Activated T-helper 1 cell treated with anti-CD3 and anti-CD28 coated beads, Interleukin-12 subunit alpha, Interleukin-12 subunit beta, Interleukin-2, Interleukin-4 antibody, amounts not matched to agents 30 ng/mL and 10 ng/mL and 1 ng/mL, durations not matched to agents 14 hours and 24 hours and 36 hours (primary cell): ENCODE results near the gene ZCCHC13. TPM values are rescaled to one million over a fixed set of nuclear protein-coding genes. Genes with fewer than 3 reads are reported as not detected.
"Not testable (repeated sequence)": the region's sequence is repeated elsewhere in the genome, so short reads cannot be mapped to it uniquely, and the experiment has no call there.

Source experiments
- DNase-seq: peaks from one replicate; pipeline ENCODE4 v3.0.0; 2021; ENCODE audit warnings: low spot score
- H3K27ac Mint-ChIP-seq: one replicate; pipeline ENCODE4 v1.8.0; 2021; ENCODE audit warnings: mild to moderate bottlenecking, mixed read lengths
- H3K27me3 Mint-ChIP-seq: one replicate; pipeline ENCODE4 v1.8.0; 2022; ENCODE audit warnings: mild to moderate bottlenecking, moderate library complexity, mixed read lengths; ENCODE audit not compliant: insufficient read depth
- H3K36me3 Mint-ChIP-seq: one replicate; pipeline ENCODE4 v1.8.0; 2021; ENCODE audit warnings: low read depth, mixed read lengths
- H3K4me1 Mint-ChIP-seq: one replicate; pipeline ENCODE4 v1.8.0; 2021; ENCODE audit warnings: low read depth, mixed read lengths
- H3K4me3 Mint-ChIP-seq: one replicate; pipeline ENCODE4 v1.8.0; 2021; ENCODE audit warnings: mild to moderate bottlenecking, moderate library complexity, mixed read lengths
- H3K9me3 Mint-ChIP-seq: one replicate; pipeline ENCODE4 v1.8.0; 2021; ENCODE audit warnings: mixed read lengths
- intact Hi-C: fragments of 100-400 bp; cut with micrococcal nuclease; formaldehyde crosslinking; loops from one replicate; pipeline ENCODE4 v1.15.1; 2024
- total RNA-seq: library from RNA; stranded (reverse); gene quantifications from 2 replicates; pipeline ENCODE4 v1.2.3, GENCODE V29; 2022

Gene ZCCHC13
- not detected in 2 replicates for total RNA-seq

- Mint-ChIP-seq H3K9me3 (no peaks in the 10 kb centered on the region), H3K27ac (no peak within 1 kb of the TSS)
- intact Hi-C loops: no loop called here
Measured at GRCh38 chrX:74304016-74304415, at the start of gene ZCCHC13. Gene ZCCHC13 (plus strand): TSS chrX:74304180. CDS start chrX:74304267, 87 bp downstream.

GRCh38 chrX:74258111-74258510 lies 45.9 kb upstream of the ZCCHC13 start:
- H3K4me3 Mint-ChIP-seq, H3K27ac Mint-ChIP-seq, H3K9me3 Mint-ChIP-seq, H3K27me3 Mint-ChIP-seq, intact Hi-C loops, DNase-seq, H3K4me1 Mint-ChIP-seq: not testable (repeated sequence)
- H3K36me3 Mint-ChIP-seq: peaks cover 28% of the 10 kb centered on the region

More at GRCh38 chrX:74304016-74304415, at the start of gene ZCCHC13:
- H3K4me3 Mint-ChIP-seq: no peak within 1 kb of the TSS
- no peaks in the 10 kb centered on the region for H3K36me3 Mint-ChIP-seq
- no peak for DNase-seq
- H3K4me1 Mint-ChIP-seq: no peaks in the 10 kb centered on the region
- no peaks in the 10 kb centered on the region for H3K27me3 Mint-ChIP-seq

GRCh38 chrX:74259885-74260491 lies 44.0 kb upstream of the ZCCHC13 start:
- no peaks in the 10 kb centered on the region for H3K27me3 Mint-ChIP-seq
- no peaks in the 10 kb centered on the region for H3K4me1 Mint-ChIP-seq
- no peak overlapping the region for H3K4me3 Mint-ChIP-seq
- no peak overlapping the region for H3K27ac Mint-ChIP-seq
- DNase-seq: no peak
- H3K9me3 Mint-ChIP-seq: no peaks in the 10 kb centered on the region
- intact Hi-C loops: no loop called here
- H3K36me3 Mint-ChIP-seq: peaks cover 28% of the 10 kb centered on the region

GRCh38 chrX:74262452-74263209 lies 41.3 kb upstream of the ZCCHC13 start:
- Mint-ChIP-seq H3K4me1 (no peaks in the 10 kb centered on the region), H3K9me3 (no peaks in the 10 kb centered on the region), H3K27me3 (no peaks in the 10 kb centered on the region), H3K4me3 (no peak overlapping the region), H3K27ac (no peak overlapping the region), H3K36me3 (peaks cover 15% of the 10 kb centered on the region)
- no peak for DNase-seq
- intact Hi-C loops: no loop called here

- no peak overlapping the region for H3K4me3 Mint-ChIP-seq
- intact Hi-C loops: no loop called here
- no peak for DNase-seq
- H3K9me3 Mint-ChIP-seq: no peaks in the 10 kb centered on the region
- no peaks in the 10 kb centered on the region for H3K4me1 Mint-ChIP-seq
- peaks cover 19% of the 10 kb centered on the region for H3K36me3 Mint-ChIP-seq
- H3K27ac Mint-ChIP-seq: no peak overlapping the region
- H3K27me3 Mint-ChIP-seq: no peaks in the 10 kb centered on the region
Measured at GRCh38 chrX:74270393-74270792, 33.6 kb upstream of the ZCCHC13 start.

GRCh38 chrX:74272230-74272629 lies 31.8 kb upstream of the ZCCHC13 start:
- DNase-seq: no peak
- no peak overlapping the region for H3K27ac Mint-ChIP-seq
- H3K4me1 Mint-ChIP-seq: no peaks in the 10 kb centered on the region
- H3K4me3 Mint-ChIP-seq: no peak overlapping the region
- H3K27me3 Mint-ChIP-seq: no peaks in the 10 kb centered on the region
- H3K36me3 Mint-ChIP-seq: peaks cover 23% of the 10 kb centered on the region
- no peaks in the 10 kb centered on the region for H3K9me3 Mint-ChIP-seq
- intact Hi-C loops: no loop called here

- Mint-ChIP-seq H3K4me1 (no peaks in the 10 kb centered on the region), H3K27ac (no peak overlapping the region), H3K9me3 (no peaks in the 10 kb centered on the region), H3K27me3 (no peaks in the 10 kb centered on the region), H3K4me3 (no peak overlapping the region), H3K36me3 (peaks cover 29% of the 10 kb centered on the region)
- intact Hi-C loops: no loop called here
- no peak for DNase-seq
Measured at GRCh38 chrX:74274516-74274915, 29.5 kb upstream of the ZCCHC13 start.

GRCh38 chrX:74277320-74277719 lies 26.7 kb upstream of the ZCCHC13 start:
- H3K9me3 Mint-ChIP-seq: no peaks in the 10 kb centered on the region

GRCh38 chrX:74277846-74278245 lies 26.1 kb upstream of the ZCCHC13 start:
- H3K4me3 Mint-ChIP-seq: no peak overlapping the region
- H3K9me3 Mint-ChIP-seq: no peaks in the 10 kb centered on the region
- peaks cover 34% of the 10 kb centered on the region for H3K36me3 Mint-ChIP-seq
- intact Hi-C loops: no loop called here
- DNase-seq: no peak
- H3K4me1 Mint-ChIP-seq: no peaks in the 10 kb centered on the region
- H3K27me3 Mint-ChIP-seq: no peaks in the 10 kb centered on the region
- no peak overlapping the region for H3K27ac Mint-ChIP-seq

More at GRCh38 chrX:74277320-74277719, 26.7 kb upstream of the ZCCHC13 start:
- Mint-ChIP-seq H3K27me3 (no peaks in the 10 kb centered on the region), H3K4me1 (no peaks in the 10 kb centered on the region), H3K27ac (no peak overlapping the region), H3K36me3 (peaks cover 34% of the 10 kb centered on the region), H3K4me3 (no peak overlapping the region)
- intact Hi-C loops: no loop called here
- no peak for DNase-seq

GRCh38 chrX:74280759-74281158 lies 23.2 kb upstream of the ZCCHC13 start:
- Mint-ChIP-seq H3K4me1 (peaks cover 5% of the 10 kb centered on the region), H3K27me3 (no peaks in the 10 kb centered on the region), H3K36me3 (peaks cover 34% of the 10 kb centered on the region), H3K9me3 (no peaks in the 10 kb centered on the region), H3K4me3 (no peak overlapping the region), H3K27ac (peak overlapping the region; percentile 48)
- no peak for DNase-seq
- intact Hi-C loops: no loop called here

GRCh38 chrX:74284391-74284952 lies 19.5 kb upstream of the ZCCHC13 start:
- Mint-ChIP-seq H3K4me3 (no peak overlapping the region), H3K36me3 (peaks cover 32% of the 10 kb centered on the region), H3K9me3 (no peaks in the 10 kb centered on the region), H3K27me3 (no peaks in the 10 kb centered on the region), H3K4me1 (peaks cover 18% of the 10 kb centered on the region), H3K27ac (peak overlapping the region; percentile 8)
- intact Hi-C loops: no loop called here
- no peak for DNase-seq

GRCh38 chrX:74286950-74287740 lies 16.8 kb upstream of the ZCCHC13 start:
- no peak for DNase-seq
- Mint-ChIP-seq H3K9me3 (no peaks in the 10 kb centered on the region), H3K4me3 (no peak overlapping the region), H3K27me3 (no peaks in the 10 kb centered on the region), H3K36me3 (peaks cover 25% of the 10 kb centered on the region), H3K4me1 (peaks cover 18% of the 10 kb centered on the region), H3K27ac (no peak overlapping the region)
- intact Hi-C loops: no loop called here
